HCEC 1CT (cell line): ENCODE data around the gene POLR2J2.
"Not testable (repeated sequence)": the region's sequence is repeated elsewhere in the genome, so short reads cannot be mapped to it uniquely, and the experiment has no call there.

Experiments used
- DNase-seq: peaks from one replicate; pipeline ENCODE4 v3.0.0-alpha.2; 2017

The POLR2J2 gene

DNA sequence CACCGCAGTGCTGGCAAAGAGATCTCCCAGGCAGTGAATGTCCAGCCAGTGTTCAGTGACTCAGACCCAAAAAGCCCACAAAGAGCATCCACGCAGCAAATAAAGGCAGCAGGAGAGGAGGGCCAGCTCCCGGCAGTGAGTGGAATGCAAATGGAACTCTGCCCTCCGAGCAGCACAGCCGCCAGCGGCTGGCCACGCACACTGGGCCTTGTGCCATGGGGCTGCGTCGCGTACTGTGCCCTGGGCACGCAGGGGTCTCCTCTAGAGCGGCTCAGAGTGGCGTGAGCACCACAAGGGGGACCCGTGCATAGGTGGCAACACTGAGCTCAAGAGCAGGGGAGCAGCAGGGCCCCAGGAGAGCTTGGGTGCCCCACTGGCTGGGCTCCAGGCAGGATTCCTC lies 3.9 kb downstream of the POLR2J2 start:
- not testable (repeated sequence) for DNase-seq

DNA sequence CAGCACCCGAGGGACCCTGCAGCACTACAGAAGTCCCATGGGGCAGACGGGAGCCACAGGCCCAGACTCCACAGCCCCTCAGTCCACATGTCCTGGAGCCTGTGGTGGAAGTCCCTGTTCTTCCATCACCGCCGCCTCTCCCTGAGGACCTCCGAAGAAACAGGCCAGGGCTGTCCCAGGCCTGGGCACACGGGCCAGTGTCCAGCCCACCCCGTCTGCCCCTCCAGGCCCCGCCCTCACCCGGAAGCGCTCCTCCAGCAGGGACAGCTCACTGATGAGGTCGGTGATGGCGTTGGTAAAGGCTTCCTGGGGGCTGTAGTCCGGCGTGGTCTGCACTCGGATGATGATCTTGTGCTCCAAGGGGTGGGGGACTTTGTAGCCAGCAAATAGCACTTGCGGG lies 4.6 kb downstream of the POLR2J2 start:
- DNase-seq, result not testable (repeated sequence)

DNA sequence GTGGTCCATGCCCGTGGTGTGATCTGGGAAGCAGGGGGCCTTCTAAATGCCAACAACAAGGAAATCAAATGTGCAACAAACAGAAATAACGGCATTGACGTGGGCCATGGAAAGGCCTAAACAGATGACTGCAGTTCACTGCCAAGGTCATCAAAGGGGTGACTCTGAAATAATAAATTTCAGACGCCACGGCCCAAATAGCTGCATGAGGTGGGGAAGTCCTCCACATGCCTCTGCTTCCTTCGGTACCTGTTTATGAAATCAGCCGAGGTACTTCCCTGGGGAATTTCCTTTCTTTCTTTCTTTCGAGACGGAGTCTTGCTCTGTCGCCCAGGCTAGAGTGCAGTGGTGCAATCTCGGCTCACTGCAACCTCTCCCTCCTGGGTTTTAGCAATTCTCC lies 6.7 kb downstream of the POLR2J2 start:
- DNase-seq, result not testable (repeated sequence)

DNA sequence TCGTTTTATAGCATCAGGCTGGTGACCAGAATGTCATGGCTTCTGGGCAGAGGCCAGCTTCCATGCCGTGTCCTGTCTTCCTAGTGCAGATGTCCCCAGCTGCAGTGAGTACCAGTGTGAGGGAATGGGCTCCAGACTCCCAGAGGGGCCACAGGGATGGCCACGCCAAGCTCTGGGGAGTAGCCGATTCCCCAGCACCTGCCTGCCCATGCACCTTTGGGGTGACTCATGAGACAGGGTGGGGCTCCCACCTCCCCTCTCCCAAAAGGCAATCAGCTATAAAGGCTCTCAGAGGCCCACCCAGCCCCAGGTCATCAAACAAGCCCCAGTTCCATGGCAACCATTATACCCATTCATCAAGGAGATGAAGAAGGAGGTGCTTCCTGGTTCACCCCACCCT lies 21.5 kb downstream of the POLR2J2 start, which contains the start of gene SPDYE2B:
SPDYE2B (plus strand) TSS at position 396 of the 400 bp plus-strand sequence. CDS start 2,030 bp downstream, outside the sequence.
- not testable (repeated sequence) for DNase-seq

DNA sequence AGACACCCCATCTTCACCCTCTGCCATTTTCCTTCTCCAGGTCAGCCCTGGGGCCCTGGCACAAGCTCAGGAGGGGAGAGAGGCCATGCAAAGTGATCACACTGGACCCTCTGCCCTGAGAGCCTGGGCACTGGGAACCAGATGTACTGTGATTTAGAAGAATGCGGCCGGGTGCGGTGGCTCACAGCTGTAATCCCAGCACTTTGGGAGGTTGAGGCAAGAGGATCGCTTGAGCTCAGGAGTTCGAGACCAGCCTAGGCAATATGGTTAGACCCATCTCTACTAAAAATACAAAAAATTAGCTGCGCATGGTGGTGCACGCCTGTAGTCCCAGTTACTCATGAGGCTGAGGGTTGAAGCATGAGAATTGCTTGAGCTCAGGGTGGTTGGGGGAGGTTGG lies 23.6 kb downstream of the POLR2J2 start:
- not testable (repeated sequence) for DNase-seq

DNA sequence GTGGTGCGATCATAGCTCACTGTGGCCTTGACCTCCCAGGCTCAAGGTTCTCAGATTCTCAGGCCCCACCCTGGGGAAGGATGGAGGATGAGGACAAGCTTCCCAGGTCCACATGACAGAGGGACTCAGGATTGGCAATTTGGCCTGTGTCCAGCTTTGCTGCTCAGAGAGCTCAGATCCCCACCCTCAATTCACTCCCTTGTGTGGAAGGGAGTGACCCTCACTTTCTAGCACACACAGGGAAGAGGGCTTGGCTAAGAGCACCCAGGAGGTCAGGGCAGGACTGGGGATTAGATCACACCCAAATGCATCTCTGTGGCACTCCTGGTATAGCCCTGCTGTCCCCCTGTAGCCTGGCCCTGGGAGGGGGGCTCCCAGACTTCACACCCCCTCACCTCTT lies 28.1 kb downstream of the POLR2J2 start:
- not testable (repeated sequence) for DNase-seq

DNA sequence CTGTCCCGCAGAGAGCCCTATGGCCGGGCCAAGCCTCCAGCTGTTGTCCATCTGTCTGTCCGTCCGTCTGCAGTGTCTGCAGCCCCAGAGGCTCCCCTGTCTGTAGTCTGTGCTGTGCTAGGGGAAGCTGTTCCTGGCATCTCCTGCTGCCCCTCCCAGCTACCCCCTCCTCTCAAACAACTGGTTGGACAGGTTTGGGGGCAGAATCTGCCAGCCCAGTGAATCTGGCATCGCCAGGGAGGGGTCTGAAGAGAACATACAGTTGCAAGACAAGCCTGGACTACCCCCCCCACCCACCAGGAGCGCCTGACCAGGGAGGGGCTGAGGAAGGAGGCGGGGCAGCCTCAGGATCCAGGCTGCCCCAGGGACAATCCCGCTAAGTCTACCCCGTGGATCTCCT lies 28.8 kb downstream of the POLR2J2 start, which contains the start of gene UPK3BL1:
UPK3BL1 (minus strand) TSS at position 101 of the 400 bp plus-strand sequence; CDS start at position 51, 50 bp downstream.
- not testable (repeated sequence) for DNase-seq

DNA sequence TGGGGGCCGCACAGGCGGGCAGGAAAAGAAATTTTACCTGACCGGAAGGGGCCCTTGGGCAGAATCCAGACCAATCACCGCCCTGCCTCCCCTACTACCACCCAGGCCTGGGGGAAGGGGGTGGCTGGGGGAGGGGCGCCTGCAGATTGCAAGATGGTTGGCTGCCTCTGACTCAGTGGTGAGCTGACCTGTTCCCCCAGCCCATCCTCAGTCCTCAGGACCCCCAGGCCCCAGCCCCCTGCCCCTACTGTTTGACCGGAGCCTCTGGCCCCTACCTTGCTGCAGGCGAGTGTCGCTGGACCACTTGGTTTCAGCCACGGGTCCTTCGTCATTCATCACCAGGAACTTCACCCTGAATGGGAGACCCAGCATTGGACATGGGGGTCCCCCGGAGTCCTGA lies 32.6 kb downstream of the POLR2J2 start:
- DNase-seq, result not testable (repeated sequence)

DNA sequence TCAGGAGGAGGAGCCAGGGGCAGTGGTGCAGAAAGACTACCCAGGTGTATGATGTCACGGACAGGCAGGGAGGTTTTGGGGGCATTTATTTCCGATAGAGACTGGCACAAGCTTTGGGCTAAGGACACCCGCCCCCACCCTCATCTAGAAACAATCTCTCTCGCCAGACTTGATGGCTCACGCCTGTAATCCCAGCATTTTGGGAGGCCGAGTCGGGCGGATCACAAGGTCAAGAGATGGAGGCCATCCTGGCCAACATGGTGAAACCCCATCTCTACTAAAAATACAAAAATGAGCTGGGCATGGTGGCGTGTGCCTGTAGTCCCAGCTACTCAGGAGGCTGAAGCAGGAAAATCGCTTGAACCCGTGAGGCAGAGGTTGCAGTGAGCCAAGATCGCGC lies 34.5 kb downstream of the POLR2J2 start:
- not testable (repeated sequence) for DNase-seq

DNA sequence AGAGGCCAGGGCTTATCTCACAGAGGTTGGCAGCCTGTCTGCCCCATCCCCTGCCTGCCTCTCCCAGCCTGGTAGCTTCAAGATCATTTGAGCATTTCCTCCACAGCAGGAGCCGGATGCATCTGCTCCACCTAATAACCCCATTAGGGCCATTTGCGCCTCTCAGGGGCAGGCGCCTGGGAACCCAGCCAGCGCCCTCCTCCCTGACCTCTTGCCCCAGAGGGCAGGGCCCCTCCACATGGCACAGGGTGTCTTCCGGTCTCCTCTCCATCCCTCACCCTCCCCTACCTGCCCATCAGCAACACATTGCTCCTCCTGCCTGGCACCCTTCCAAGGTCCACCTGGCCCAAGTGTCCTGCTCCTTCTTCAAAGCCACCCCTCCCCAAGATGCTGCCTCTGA lies 36.1 kb downstream of the POLR2J2 start:
- DNase-seq, result not testable (repeated sequence)

DNA sequence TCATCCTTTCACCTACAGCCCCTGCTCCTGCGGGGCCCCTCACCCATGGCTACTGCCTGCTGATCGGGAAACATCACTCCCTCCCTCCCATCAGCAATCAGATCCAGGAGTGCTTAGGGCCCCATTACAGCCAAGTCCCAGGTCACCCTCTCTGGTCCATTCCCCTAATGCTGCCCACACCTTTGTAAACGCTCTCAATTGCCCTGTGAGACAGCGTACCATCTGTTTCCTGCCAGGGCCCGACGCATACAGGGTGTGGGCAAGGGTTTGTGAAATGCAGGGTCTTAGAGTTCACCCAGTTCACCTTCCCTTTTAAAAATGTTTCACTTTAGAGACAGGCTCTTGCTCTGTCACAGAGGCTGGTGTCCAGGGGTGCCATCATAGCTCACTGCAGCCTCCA lies 37.2 kb downstream of the POLR2J2 start:
- DNase-seq, result not testable (repeated sequence)

DNA sequence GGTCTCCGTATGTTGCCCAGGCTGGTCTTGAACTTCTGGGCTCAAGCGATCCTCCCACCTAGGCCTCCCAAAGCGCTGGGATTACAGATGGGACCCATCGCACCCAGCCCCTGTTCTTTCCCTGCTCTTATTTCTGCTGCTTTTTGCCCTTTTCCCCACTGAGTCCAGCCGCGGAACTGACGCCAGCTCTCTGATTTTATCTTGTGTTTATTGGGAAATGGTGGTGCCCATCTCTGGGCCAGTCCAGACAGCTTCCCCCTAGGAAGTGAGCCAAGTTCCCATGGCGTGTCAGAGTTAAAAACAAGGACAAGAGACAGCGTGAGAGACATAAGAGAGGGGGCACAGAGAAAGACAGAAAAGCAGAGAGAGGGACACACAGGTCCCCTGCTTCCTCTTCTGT lies 40.8 kb downstream of the POLR2J2 start:
- not testable (repeated sequence) for DNase-seq

DNA sequence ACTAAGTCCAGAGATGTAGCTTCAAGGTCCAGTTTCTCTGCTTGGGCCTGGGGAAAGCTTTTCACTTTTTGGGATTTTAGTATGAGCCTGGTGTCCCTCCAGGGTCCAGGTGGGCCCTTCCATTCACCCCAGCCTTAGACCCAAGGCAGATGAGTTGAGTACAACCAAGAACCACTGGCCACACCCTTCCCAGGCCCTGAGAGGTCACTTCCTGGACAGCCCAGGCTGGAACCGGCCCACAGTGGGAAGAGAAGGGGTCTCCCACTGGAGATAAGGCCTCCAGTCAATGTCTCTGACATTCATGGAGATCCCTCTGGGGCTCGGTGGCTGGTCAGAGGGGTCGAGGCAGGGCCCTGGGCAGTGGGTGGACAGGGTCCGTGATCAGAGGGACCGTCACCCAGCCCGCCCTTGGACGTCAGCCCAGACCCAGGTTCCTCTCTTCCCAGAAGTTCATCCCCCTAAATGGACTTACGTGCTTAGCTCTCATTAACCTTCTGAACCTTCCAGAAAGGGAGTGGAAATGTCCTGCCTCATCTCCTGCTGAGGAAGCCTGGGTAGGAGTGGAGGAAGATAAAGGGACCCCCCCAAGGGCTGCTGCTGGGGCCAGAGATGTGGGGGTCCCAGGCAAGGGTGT lies 44.1 kb downstream of the POLR2J2 start:
- not testable (repeated sequence) for DNase-seq

DNA sequence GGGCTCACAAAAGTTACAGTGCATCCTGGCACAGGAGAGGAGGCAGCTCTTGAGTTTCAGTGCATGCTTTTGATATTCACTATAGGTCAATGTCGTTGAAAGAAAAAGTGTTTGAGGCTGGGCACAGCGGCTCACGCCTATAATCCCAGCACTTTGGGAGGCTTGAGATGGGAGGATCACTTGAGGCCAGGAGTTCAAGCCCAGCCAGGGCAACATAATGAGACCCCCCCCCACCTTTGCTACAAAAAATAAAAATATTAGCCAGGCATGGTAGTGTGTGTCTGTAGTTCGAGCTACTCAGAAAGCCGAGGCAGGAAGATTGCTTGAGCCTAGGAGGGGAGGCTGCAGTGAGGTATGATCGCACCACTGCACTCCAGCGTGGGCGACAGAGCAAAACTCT lies 53.3 kb downstream of the POLR2J2 start:
- DNase-seq, result not testable (repeated sequence)

DNA sequence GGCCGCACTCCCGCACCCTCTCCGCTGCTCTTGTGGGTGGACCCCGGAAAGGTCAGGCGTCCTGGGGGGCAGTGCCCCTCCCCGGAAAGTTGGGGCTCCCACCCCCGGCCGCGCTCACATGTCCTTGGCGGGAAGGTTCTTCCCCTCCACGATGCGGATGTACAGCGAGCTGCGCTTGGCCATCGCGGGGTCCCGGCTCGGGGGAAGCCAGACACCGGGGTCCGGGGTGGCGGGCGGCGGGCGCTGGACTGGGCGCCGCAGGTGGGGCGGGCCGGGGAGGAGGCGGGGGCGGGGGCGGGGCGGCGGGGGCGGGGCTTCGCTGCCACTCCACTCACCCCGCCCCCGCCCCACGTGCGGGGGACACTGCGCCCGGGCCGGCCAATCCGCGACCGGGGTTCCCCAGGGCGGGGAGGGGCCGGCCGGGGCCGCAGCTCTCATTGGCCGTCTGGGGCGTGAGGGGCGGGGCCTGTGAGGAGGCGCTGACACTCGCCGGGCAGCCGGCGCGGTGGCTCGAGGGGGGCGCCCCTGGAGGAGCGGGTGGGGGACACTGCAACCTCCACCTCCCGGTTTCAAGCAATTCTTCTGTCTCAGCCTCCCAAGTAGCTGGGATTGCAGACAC lies 54.8 kb downstream of the POLR2J2 start, which contains the start of gene RASA4:
RASA4 (minus strand) TSS at position 250 of the 619 bp plus-strand sequence; CDS start at position 183, 67 bp downstream.
- DNase-seq, result not testable (repeated sequence)
